RWPE1 (cell line): ENCODE results near the gene COL26A1.

Experiments used
- CTCF ChIA-PET: fragments of 350-600 bp; sonication (Branson Sonifier 250); formaldehyde crosslinking; extraction: SDS; loops from one replicate; lab custom pipeline; 2021; lab: Yijun Ruan, JAX
- POLR2A ChIA-PET: fragments of 400-600 bp; formaldehyde crosslinking; extraction: SDS; loops from one replicate; lab custom pipeline; 2020; ENCODE audit warnings: antibody characterized with exemption; ENCODE audit not compliant: low non-redundant PET; lab: Yijun Ruan, JAX
- DNase-seq: peaks from one replicate; pipeline ENCODE4 v3.0.0; 2012; ENCODE audit warnings: low spot score
- H3K27ac ChIP-seq: fragments of 450-650 bp; 2 replicates; pipeline ENCODE4 v1.5.1; 2017
- TF ChIP-seq, protein P1 (sequence below): fragments of 450-650 bp; conservative IDR thresholded peaks from 2 replicates; pipeline ENCODE4 v1.5.1; 2017; ENCODE audit warnings: low read depth, mild to moderate bottlenecking

The COL26A1 gene

DNA sequence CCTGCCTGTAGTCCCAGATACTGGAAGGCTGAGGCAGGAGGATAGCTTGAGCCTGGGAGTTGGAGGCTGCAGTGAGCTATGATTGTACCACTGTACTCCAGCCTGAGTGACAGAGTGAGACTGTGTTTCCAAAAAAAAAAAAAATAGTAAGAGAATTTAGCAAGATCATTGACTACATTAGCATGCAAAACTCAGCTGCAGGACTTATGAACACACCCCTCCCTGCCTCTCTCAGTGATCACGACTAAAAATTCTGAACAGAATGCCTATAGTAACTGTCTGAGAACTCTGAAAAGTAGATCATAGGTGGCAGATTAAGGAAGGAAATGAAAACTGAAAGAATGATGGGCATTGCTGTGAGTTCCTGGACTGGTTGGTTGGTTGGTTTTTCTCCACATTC, 215.9 kb downstream of the COL26A1 start:
- ChIA-PET POLR2A (no interaction called here), CTCF (interaction anchor here (0.8 kb wide), 1 partner anchor 1493 kb away, joined by 9 read pairs; no protein-coding TSS in a partner anchor)
- no peak for DNase-seq
- TF ChIP-seq, protein P1, sequence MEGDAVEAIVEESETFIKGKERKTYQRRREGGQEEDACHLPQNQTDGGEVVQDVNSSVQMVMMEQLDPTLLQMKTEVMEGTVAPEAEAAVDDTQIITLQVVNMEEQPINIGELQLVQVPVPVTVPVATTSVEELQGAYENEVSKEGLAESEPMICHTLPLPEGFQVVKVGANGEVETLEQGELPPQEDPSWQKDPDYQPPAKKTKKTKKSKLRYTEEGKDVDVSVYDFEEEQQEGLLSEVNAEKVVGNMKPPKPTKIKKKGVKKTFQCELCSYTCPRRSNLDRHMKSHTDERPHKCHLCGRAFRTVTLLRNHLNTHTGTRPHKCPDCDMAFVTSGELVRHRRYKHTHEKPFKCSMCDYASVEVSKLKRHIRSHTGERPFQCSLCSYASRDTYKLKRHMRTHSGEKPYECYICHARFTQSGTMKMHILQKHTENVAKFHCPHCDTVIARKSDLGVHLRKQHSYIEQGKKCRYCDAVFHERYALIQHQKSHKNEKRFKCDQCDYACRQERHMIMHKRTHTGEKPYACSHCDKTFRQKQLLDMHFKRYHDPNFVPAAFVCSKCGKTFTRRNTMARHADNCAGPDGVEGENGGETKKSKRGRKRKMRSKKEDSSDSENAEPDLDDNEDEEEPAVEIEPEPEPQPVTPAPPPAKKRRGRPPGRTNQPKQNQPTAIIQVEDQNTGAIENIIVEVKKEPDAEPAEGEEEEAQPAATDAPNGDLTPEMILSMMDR, result no peak
- no peak overlapping the region for H3K27ac ChIP-seq

- H3K27ac ChIP-seq, result no peak overlapping the region
- no peak for DNase-seq
- CTCF ChIA-PET, result no interaction called here
- TF ChIP-seq, protein P1, result no peak
- POLR2A ChIA-PET, result no interaction called here
Observed at GRCh38 chr7:101580596-101580995, 217.9 kb downstream of the COL26A1 start.

- POLR2A ChIA-PET, result interaction anchor here (0.6 kb wide), 1 partner anchor 211 kb away, joined by 3 read pairs; no protein-coding TSS in a partner anchor
- TF ChIP-seq, protein P1, result no peak
Observed at GRCh38 chr7:101581891-101582290, 219.2 kb downstream of the COL26A1 start.

DNA sequence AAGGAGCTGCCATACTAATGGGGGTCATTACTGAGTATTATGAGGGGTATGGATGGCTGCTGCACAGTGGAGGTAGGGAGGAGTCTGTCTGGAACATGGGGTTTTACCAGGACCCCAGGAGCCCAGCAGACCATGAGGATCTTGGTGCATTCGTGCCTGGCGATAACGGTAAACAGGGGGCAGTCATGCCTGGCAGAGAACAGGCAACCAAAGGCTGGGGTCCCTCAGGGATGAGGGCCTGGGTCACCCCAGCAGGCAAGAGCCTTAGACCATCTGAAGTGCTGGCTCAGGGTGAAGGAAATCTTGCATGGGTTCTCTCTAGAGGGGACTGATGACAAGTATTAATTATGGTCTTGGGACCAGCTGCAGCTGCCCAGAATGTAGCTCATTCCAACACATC, 220.3 kb downstream of the COL26A1 start:
- TF ChIP-seq, protein P1, result no peak
- ChIA-PET POLR2A (no interaction called here), CTCF (no interaction called here)
- H3K27ac ChIP-seq, result no peak overlapping the region
- no peak for DNase-seq

More at GRCh38 chr7:101581891-101582290, 219.2 kb downstream of the COL26A1 start:
- H3K27ac ChIP-seq, result no peak overlapping the region
- no peak for DNase-seq
- CTCF ChIA-PET, result no interaction called here

DNA sequence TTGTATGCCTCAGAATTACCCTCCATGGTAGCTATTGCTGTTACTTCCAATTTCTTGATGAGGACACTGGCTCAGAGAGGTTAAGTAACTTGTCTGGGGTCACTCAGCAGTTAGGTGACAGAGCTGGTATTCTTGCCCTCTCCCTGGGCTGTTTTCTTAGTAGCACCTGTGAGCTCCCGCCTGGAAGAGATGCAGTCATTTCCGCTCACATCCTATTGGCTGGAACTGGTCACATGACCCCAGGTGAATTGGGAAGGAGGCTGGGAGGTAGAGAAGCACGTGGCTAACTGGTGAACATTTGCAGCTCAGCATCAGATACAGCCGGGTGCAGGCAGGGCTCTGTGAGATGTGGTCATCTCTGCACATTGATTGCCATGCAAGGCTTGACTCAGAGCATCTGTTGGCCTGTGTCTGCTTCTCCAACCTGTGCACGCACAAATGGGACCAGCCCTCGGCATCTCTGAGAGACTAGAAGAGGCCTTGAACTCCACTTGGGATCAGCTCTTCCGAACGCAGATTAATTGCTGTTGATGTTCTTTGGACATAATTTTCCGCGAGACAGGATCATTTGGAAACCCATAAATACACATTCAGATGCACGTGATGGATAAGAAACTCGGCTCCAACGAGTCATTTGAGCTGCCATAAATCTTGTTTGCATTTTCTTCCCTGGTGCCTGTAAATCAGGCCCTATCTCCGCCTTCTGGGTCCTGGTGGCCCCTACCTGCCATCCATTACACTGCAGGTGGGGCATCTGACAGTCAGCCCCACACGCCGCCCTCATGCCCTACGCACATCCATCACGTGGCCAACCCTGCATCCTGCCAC, 223.6 kb downstream of the COL26A1 start:
- POLR2A ChIA-PET, result no interaction called here
- TF ChIP-seq, protein P1, result no peak
- H3K27ac ChIP-seq, result no peak overlapping the region
- CTCF ChIA-PET, result no interaction called here
- no peak for DNase-seq

- DNase-seq, result no peak
- ChIA-PET CTCF (no interaction called here), POLR2A (no interaction called here)
- no peak overlapping the region for H3K27ac ChIP-seq
- TF ChIP-seq, protein P1, result no peak
Observed at GRCh38 chr7:101586906-101587677, 224.4 kb downstream of the COL26A1 start.
